Pancreas (tissue), 10 donors: ENCODE results near the gene DRD4. TPM values are rescaled to one million over a fixed set of nuclear protein-coding genes. Genes with fewer than 3 reads are reported as not detected.

Experiments used
- ATAC-seq, 4 donors: fragments of 200-7000 bp; cut with Tn5 transposase; one replicate each; pipeline versions ENCODE4 v1.8.0 to v1.9.1; 2020; ENCODE audit warnings: mild to moderate bottlenecking in 4 of 4, moderate library complexity in 4 of 4
- DNase-seq, 6 donors: peaks; one replicate each; pipeline ENCODE4 v3.0.0-alpha.2; 2020
- FAIRE-seq: peaks from 2 replicates; lab custom pipeline; 2012; peaks lifted over from hg19 to GRCh38; lab: Jason Lieb, UNC
- H3K27ac ChIP-seq, 4 donors: fragments of 200-600 bp; sonication (generic); 1 replicate in 3 of 4; 2 replicates in 1 of 4; pipeline versions ENCODE4 v1.5.0 to v1.8.0; 2020
- H3K27me3 ChIP-seq, 4 donors: fragments of 200-600 bp; one replicate each; pipeline ENCODE4 v1.8.0; 2021
- H3K36me3 ChIP-seq, 3 donors: fragments of 200-600 bp; sonication (generic) in 1 of 3; one replicate each; pipeline versions ENCODE4 v1.5.0 to v1.8.0; 2020 to 2021
- H3K4me1 ChIP-seq, 3 donors: fragments of 200-600 bp; one replicate each; pipeline ENCODE4 v1.8.0; 2021
- H3K4me3 ChIP-seq, 4 donors: fragments of 200-600 bp; sonication (generic) in 2 of 4; one replicate each; pipeline versions ENCODE4 v1.5.0 to v1.8.0; 2020 to 2021
- H3K9me3 ChIP-seq, 4 donors: fragments of 200-600 bp; one replicate each; pipeline ENCODE4 v1.8.0; 2021
- WGBS, 2 donors: extraction: QIAGEN DNeasy Blood & Tissue Kit; methylation state at CpG; one replicate each; pipeline ENCODE4 v1.1.7; 2013; 5-methylcytosine and 5-hydroxymethylcytosine counted together
- intact Hi-C, 3 donors: fragments of 100-400 bp; cut with DNase I; formaldehyde crosslinking; loops; one replicate each; pipeline versions ENCODE4 v1.11.1 to v1.14.2; 2022
- polyA plus RNA-seq, 2 donors: library from polyadenylated mRNA; stranded (reverse); fragments of 200-250 nt; gene quantifications; one replicate each; pipeline ENCODE4 v1.2.3, GENCODE V29; 2013
- total RNA-seq, 6 donors: library from RNA; stranded (reverse); fragmentation: NEBNext Ultra II Directional in 4 of 6; extraction: Animal tissue kit (Norgen Biotek cat#: 25700) in 4 of 6; gene quantifications; one replicate each; pipeline versions ENCODE4 v1.2.1 to v1.2.4, GENCODE V29; 2021 to 2023
- TF ChIP-seq, protein P1 (sequence below), 4 donors: fragments of 200-600 bp; sonication (generic) in 3 of 4; IDR thresholded peaks; one replicate each; pipeline versions ENCODE4 v1.5.0 to v1.8.0; 2021; ENCODE audit warnings: antibody characterized with exemption in 4 of 4
- donor health status: healthy with polysubstance abuse.
- donor health status: DM: no; HTN: no; CAD: no; lungs with moderate emphysema.
- donor health status: DM: no; HTN: no; CAD: no.
- donor health status: control.
- donor health status: control.
- donor health status: Bipolar disorder and iron deficiency.
- donor health status: DM: yes; HTN: yes; CAD: no.
- donor health status: DM: no; HTN: no; CAD: no.
- donor health status: DM: no; HTN: no; CAD: no.
- donor health status: DM: yes; HTN: yes; CAD: no.

Gene DRD4
- total and polyA plus RNA-seq, 8 donors = 0.28 to 2.4 (median 0.79) TPM

DNA sequence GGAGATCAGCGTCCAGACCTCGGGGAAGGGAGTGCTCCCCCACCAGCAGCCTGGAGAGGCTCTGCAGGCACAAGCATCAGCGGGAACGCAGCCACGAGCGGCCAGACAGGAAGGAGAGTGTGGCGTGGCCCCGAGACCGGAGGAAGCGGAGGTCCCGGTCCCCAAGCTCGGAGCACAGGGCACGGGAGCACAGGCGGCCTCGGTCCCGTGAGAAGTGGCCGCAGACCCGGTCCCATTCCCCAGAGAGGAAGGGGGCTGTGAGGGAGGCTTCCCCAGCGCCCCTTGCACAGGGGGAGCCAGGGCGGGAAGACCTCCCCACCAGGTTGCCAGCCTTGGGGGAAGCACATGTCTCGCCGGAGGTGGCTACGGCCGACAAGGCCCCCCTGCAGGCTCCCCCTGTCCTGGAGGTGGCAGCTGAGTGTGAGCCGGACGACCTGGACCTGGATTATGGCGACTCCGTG, 28.2 kb upstream of the DRD4 start:
- Histone ChIP-seq H3K36me3 (peaks cover 4 to 91% (median 56%) of the 10 kb centered on the region in 3 donors), H3K9me3 (no peaks in the 10 kb centered on the region), H3K4me1 (no peaks in the 10 kb centered on the region), H3K27ac (no peak overlapping the region), H3K4me3 (no peak overlapping the region), H3K27me3 (no peaks in the 10 kb centered on the region)
- ATAC-seq (no peak), DNase-seq (peak in 2 of 6 donors; percentile 26 to 73), FAIRE-seq (no peak)
- TF ChIP-seq, protein P1, sequence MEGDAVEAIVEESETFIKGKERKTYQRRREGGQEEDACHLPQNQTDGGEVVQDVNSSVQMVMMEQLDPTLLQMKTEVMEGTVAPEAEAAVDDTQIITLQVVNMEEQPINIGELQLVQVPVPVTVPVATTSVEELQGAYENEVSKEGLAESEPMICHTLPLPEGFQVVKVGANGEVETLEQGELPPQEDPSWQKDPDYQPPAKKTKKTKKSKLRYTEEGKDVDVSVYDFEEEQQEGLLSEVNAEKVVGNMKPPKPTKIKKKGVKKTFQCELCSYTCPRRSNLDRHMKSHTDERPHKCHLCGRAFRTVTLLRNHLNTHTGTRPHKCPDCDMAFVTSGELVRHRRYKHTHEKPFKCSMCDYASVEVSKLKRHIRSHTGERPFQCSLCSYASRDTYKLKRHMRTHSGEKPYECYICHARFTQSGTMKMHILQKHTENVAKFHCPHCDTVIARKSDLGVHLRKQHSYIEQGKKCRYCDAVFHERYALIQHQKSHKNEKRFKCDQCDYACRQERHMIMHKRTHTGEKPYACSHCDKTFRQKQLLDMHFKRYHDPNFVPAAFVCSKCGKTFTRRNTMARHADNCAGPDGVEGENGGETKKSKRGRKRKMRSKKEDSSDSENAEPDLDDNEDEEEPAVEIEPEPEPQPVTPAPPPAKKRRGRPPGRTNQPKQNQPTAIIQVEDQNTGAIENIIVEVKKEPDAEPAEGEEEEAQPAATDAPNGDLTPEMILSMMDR (IDR thresholded peaks at IDR 0.05) = no peak
- WGBS, 2 donors = 85 to 93% methylated on average over 27 to 28 of the region's 28 CpGs
- intact Hi-C loops = no loop called here

DNA sequence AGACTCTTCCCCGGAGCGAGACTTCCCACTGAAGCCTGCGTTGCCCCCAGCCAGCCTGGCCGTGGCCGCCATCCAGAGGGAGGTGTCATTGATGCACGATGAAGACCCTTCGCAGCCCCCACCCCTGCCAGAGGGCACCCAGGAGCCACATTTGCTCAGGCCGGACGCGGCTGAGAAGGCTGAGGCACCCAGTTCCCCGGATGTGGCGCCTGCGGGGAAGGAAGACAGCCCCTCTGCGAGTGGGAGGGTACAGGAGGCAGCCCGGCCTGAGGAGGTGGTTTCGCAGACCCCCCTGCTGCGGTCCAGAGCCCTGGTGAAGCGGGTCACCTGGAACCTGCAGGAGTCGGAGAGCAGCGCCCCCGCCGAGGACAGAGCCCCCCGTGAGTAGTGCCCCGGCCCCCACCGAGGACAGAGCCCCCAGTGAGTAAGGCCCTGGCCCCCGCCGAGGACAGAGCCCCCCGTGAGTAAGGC, 27.7 kb upstream of the DRD4 start:
- Histone ChIP-seq H3K4me1 (peaks cover 0 to 4% (median 0%) of the 10 kb centered on the region in 3 donors), H3K27ac (no peak overlapping the region), H3K9me3 (no peaks in the 10 kb centered on the region), H3K27me3 (no peaks in the 10 kb centered on the region), H3K4me3 (no peak overlapping the region), H3K36me3 (peaks cover 4 to 86% (median 52%) of the 10 kb centered on the region in 3 donors)
- TF ChIP-seq, protein P1 (IDR thresholded peaks at IDR 0.05) = no peak
- peak in 1 of 6 donors; percentile 71 for DNase-seq
- intact Hi-C loops = no loop called here
- FAIRE-seq = no peak
- WGBS, 2 donors = 94 to 95% methylated on average over 22 to 28 of the region's 28 CpGs
- no peak for ATAC-seq

DNA sequence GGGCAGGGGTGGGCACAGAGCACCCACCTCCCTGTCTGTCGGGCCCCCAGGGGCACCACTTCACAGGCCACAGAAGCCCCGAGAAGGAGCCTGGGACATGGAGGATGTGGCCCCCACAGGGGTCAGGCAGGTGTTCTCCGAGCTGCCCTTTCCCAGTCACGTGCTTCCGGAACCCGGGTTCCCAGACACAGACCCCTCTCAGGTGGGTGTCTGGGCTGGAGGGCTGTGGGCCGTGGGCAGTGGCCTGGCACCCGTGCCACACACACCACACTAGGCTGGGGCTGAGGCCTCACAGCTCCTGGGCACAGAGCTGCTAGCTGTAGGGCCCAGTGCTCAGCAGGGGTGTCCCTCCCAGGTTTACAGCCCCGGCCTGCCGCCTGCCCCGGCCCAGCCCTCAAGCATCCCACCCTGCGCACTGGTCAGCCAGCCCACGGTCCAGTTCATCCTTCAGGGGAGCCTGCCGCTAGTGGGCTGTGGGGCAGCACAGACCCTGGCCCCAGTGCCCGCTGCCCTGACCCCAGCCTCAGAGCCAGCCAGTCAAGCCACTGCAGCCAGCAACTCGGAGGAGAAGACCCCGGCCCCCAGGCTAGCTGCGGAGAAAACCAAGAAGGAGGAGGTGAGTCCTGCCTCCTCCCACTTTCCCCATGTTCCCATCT, 26.8 kb upstream of the DRD4 start:
- H3K36me3 ChIP-seq = peaks cover 4 to 79% (median 47%) of the 10 kb centered on the region in 3 donors
- DNase-seq (peak in 4 of 6 donors; percentile 12 to 71 (median 32)), FAIRE-seq (no peak), ATAC-seq (no peak)
- no peaks in the 10 kb centered on the region for H3K9me3 ChIP-seq
- H3K27ac ChIP-seq = no peak overlapping the region
- intact Hi-C loops = no loop called here
- H3K27me3 ChIP-seq = no peaks in the 10 kb centered on the region
- TF ChIP-seq, protein P1 (IDR thresholded peaks at IDR 0.05) = no peak
- 95 to 96% methylated on average over 15 to 18 of the region's 18 CpGs for WGBS, 2 donors
- peaks cover 0 to 6% (median 5%) of the 10 kb centered on the region in 3 donors for H3K4me1 ChIP-seq
- H3K4me3 ChIP-seq = no peak overlapping the region

DNA sequence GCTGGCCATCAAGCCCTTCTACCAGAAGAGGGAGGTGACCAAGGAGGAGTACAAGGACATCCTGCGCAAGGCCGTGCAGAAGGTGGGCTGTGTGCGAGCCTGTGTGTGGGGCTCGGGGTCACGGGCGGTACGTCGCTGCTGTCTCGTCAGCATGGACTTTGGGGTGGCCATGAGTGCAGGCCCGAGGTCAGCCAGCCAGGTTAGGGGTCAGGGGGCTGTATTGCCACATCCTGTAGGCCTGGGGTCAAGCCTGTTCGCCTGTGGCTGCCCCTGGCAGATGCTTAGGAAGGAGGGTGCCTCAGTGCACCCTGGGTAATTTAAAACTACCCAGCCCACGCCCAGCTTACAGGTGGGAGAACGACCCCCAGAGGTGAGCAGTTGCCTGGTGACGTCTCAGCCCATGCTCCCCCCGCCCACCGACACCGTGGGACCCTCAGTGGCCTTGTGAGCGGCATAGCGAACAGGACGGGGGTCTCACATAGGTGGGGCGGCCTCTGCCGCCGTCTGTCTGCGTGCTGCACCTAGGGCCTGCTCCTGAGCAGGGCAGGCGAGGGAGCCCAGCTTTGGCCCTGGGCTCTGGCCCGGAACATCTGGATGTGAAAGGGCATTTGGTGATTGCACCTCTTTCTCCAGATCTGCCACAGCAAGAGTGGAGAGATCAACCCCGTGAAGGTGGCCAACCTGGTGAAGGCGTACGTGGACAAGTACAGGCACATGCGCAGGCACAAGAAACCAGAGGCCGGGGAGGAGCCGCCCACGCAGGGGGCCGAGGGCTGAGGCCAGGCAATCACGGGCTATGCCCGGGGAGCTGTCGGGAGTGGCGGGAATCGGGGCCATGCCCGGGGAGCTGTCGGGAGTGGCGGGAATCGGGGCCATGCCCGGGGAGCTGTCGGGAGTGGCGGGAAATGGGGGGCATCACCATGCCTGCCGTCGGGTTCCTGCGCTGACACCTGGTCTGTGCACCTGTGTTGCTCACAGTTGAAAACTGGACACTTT, 25.8 kb upstream of the DRD4 start:
- no peaks in the 10 kb centered on the region for H3K9me3 ChIP-seq
- TF ChIP-seq, protein P1 (IDR thresholded peaks at IDR 0.05) = no peak
- H3K4me1 ChIP-seq = peaks cover 0 to 9% (median 7%) of the 10 kb centered on the region in 3 donors
- FAIRE-seq (no peak), DNase-seq (peak in 4 of 6 donors; percentile 17 to 70 (median 40)), ATAC-seq (no peak)
- 92% methylated on average over 43 to 49 of the region's 49 CpGs for whole genome bisulfite sequencing, 2 donors
- no peak overlapping the region for H3K27ac ChIP-seq
- H3K27me3 ChIP-seq = no peaks in the 10 kb centered on the region
- intact Hi-C loops = no loop called here
- peaks cover 4 to 69% (median 45%) of the 10 kb centered on the region in 3 donors for H3K36me3 ChIP-seq
- no peak overlapping the region for H3K4me3 ChIP-seq
